HG03442 (cell line): Measurements from ENCODE around the gene ULBP2.

Experiments
- ATAC-seq: cut with Tn5 transposase; IDR thresholded peaks from one replicate; pipeline ENCODE4 v1.9.1; 2021; ENCODE audit warnings: mild to moderate bottlenecking, moderate library complexity; ENCODE audit not compliant: unreplicated experiment

Gene ULBP2

DNA sequence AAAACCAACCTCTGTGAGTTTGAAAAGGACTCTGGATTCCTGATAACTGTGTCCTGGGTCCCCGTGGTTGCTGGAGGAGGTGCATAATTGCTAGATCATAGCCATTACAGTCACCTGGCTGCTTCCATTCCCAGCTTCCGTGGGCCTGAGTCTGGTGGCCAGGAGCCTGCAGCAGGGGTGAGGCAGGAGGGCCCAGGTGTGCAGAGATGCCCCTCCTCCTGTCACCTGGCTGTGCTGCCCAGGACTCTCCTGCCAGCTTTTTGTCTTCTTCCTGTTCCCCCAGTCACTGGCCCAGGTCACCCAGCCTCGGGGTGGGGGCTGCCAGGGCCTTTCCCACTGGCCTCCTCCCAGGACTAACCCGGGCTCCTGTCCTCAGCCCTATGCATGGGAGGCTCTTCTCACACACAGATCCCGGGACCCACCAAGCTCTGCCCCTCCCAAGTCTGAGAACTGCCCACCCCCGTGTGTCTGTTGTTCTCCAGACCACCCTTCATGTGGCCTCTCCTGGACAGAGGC lies 53.5 kb downstream of the ULBP2 start:
- no peak for ATAC-seq

- ATAC-seq: no peak
These were observed 54.2 kb downstream of the ULBP2 start for GRCh38 chr6:149995971-149996370.
